GM06990 (cell line): ENCODE data around the gene SOAT2.

ENCODE experiments used
- DNase-seq: peaks from one replicate; pipeline ENCODE4 v3.0.0-alpha.2; 2011; ENCODE audit not compliant: insufficient read length; ENCODE audit errors: extremely low read depth
- H3K27me3 ChIP-seq: replicated peaks from 2 replicates; pipeline ENCODE4 v1.6.0; 2011; ENCODE audit warnings: low read length; ENCODE audit not compliant: control insufficient read depth, insufficient read depth
- H3K36me3 ChIP-seq: 2 replicates; pipeline ENCODE4 v1.5.1; 2011; ENCODE audit warnings: low read length; ENCODE audit not compliant: control insufficient read depth, insufficient read depth
- H3K4me3 ChIP-seq: replicated peaks from 2 replicates; pipeline ENCODE4 v1.5.1; 2011; ENCODE audit warnings: low read depth, mild to moderate bottlenecking, control low read depth, low read length
- CTCF ChIP-seq: IDR thresholded peaks from 2 replicates; pipeline ENCODE4 v1.5.1; 2011; ENCODE audit warnings: low read length, control low read depth, mild to moderate bottlenecking, inconsistent platforms; ENCODE audit not compliant: insufficient read depth, poor library complexity, severe bottlenecking

Gene SOAT2

GRCh38 chr12:53096089-53096741, 7.1 kb upstream of the SOAT2 start:
- no peak for DNase-seq
- TF ChIP-seq CTCF, result no peak
- H3K27me3 ChIP-seq, result no peaks in the 10 kb centered on the region; the same call in 1 of the 2 replicates
- H3K36me3 ChIP-seq, result no peaks in the 10 kb centered on the region
- H3K4me3 ChIP-seq, result no peak overlapping the region

- no peak for DNase-seq
- Histone ChIP-seq H3K4me3 (no peak overlapping the region), H3K36me3 (no peaks in the 10 kb centered on the region), H3K27me3 (no peaks in the 10 kb centered on the region; the same call in 1 of the 2 replicates)
- no peak for TF ChIP-seq CTCF
These were observed 6.5 kb upstream of the SOAT2 start for GRCh38 chr12:53096759-53097158.

GRCh38 chr12:53097207-53097563, 6.1 kb upstream of the SOAT2 start:
- H3K27me3 ChIP-seq, result no peaks in the 10 kb centered on the region; the same call in 1 of the 2 replicates
- DNase-seq, result no peak
- H3K36me3 ChIP-seq, result no peaks in the 10 kb centered on the region
- TF ChIP-seq CTCF, result no peak
- H3K4me3 ChIP-seq, result no peak overlapping the region

GRCh38 chr12:53097564-53098353, 5.5 kb upstream of the SOAT2 start, which contains the start of gene IGFBP6:
Gene IGFBP6 (plus strand): TSS chr12:53097667. CDS start chr12:53097718, 51 bp downstream.
- H3K36me3 ChIP-seq, result no peaks in the 10 kb centered on the region
- peak; percentile 61 for DNase-seq
- no peaks in the 10 kb centered on the region; the same call in 1 of the 2 replicates for H3K27me3 ChIP-seq
- no peak for TF ChIP-seq CTCF
- H3K4me3 ChIP-seq, result peak within 1 kb of the TSS; percentile 54

- Histone ChIP-seq H3K27me3 (no peaks in the 10 kb centered on the region; the same call in 1 of the 2 replicates), H3K4me3 (peak overlapping the region; percentile 54), H3K36me3 (no peaks in the 10 kb centered on the region)
- DNase-seq, result no peak
- no peak for TF ChIP-seq CTCF
These were observed 4.8 kb upstream of the SOAT2 start for GRCh38 chr12:53098354-53098981.
